22Rv1 (cell line): ENCODE measurements around the gene LTB4R.

Experiments
- CTCF ChIP-seq: fragments of 450-650 bp; IDR thresholded peaks from 2 replicates; pipeline ENCODE4 v1.5.1; 2017; ENCODE audit warnings: mild to moderate bottlenecking
- ZFX ChIP-seq: fragments of 450-650 bp; IDR thresholded peaks from 2 replicates; pipeline ENCODE4 v1.6.1; 2017; ENCODE audit warnings: antibody characterized with exemption, borderline replicate concordance

- TF ChIP-seq CTCF: peak; percentile 75
- TF ChIP-seq ZFX: no peak
Observed at GRCh38 chr14:24332268-24332993, 21.1 kb downstream of the LTB4R start.
